Neural progenitor cell (in vitro differentiated cells): Measurements from ENCODE around the gene TAAR6. TPM values are rescaled to one million over a fixed set of nuclear protein-coding genes. Genes with fewer than 3 reads are reported as not detected.

ENCODE experiments used
- DNase-seq: peaks from one replicate; pipeline ENCODE4 v3.0.0-alpha.2; 2016; ENCODE audit warnings: low spot score
- H2AFZ ChIP-seq: fragments of 200-600 bp; sonication (generic); replicated peaks from 2 replicates; pipeline ENCODE4 v1.6.1; 2016; ENCODE audit warnings: antibody characterized with exemption
- H3F3A ChIP-seq: fragments of 200-600 bp; sonication (generic); 2 replicates; pipeline ENCODE4 v1.6.1; 2016; ENCODE audit warnings: antibody characterized with exemption, low read depth
- H3K27ac ChIP-seq: fragments of 200-600 bp; sonication (generic); 2 replicates; pipeline ENCODE4 v1.5.1; 2016; ENCODE audit warnings: mild to moderate bottlenecking
- H3K27me3 ChIP-seq: fragments of 200-600 bp; sonication (generic); 2 replicates; pipeline ENCODE4 v1.6.1; 2016; ENCODE audit warnings: mild to moderate bottlenecking, moderate library complexity
- H3K36me3 ChIP-seq: fragments of 200-600 bp; sonication (generic); 2 replicates; pipeline ENCODE4 v1.5.1; 2016
- H3K4me1 ChIP-seq: fragments of 200-600 bp; sonication (generic); 2 replicates; pipeline ENCODE4 v1.6.1; 2016; ENCODE audit warnings: mixed run types
- H3K4me2 ChIP-seq: fragments of 200-600 bp; sonication (generic); 2 replicates; pipeline ENCODE4 v1.6.1; 2016
- H3K4me3 ChIP-seq: fragments of 200-600 bp; sonication (generic); 2 replicates; pipeline ENCODE4 v1.5.1; 2016
- H3K79me2 ChIP-seq: fragments of 200-600 bp; sonication (generic); 2 replicates; pipeline ENCODE4 v1.6.1; 2016; ENCODE audit warnings: low read depth
- H3K9ac ChIP-seq: fragments of 200-600 bp; sonication (generic); 2 replicates; pipeline ENCODE4 v1.6.1; 2016
- H3K9me3 ChIP-seq: fragments of 200-600 bp; sonication (generic); 2 replicates; pipeline ENCODE4 v1.5.1; 2016; ENCODE audit warnings: low read depth
- H4K20me1 ChIP-seq: fragments of 200-600 bp; sonication (generic); 2 replicates; pipeline ENCODE4 v1.6.1; 2016; ENCODE audit warnings: low read depth
- H3K27ac Mint-ChIP-seq: 3 replicates; pipeline ENCODE4 v1.8.0; 2021; ENCODE audit warnings: mixed read lengths
- H3K27me3 Mint-ChIP-seq: 2 replicates; pipeline ENCODE4 v1.8.0; 2022; ENCODE audit warnings: low read depth, mild to moderate bottlenecking, inconsistent platforms, moderate library complexity, mixed read lengths; ENCODE audit not compliant: insufficient read depth
- H3K36me3 Mint-ChIP-seq: 3 replicates; pipeline ENCODE4 v1.8.0; 2021; ENCODE audit warnings: mixed read lengths
- H3K4me1 Mint-ChIP-seq: 3 replicates; pipeline ENCODE4 v1.8.0; 2021; ENCODE audit warnings: mixed read lengths
- H3K4me3 Mint-ChIP-seq: 3 replicates; pipeline ENCODE4 v1.8.0; 2021; ENCODE audit warnings: mild to moderate bottlenecking, moderate library complexity, mixed read lengths
- H3K9me3 Mint-ChIP-seq: 3 replicates; pipeline ENCODE4 v1.8.0; 2020; ENCODE audit warnings: mixed read lengths
- EZH2 ChIP-seq: fragments of 200-600 bp; sonication (generic); IDR thresholded peaks from 2 replicates; pipeline ENCODE4 v1.6.1; 2017; ENCODE audit warnings: antibody characterized with exemption, mild to moderate bottlenecking, moderate library complexity
- EZH2phosphoT487 ChIP-seq: fragments of 200-600 bp; sonication (generic); IDR thresholded peaks from 2 replicates; pipeline ENCODE4 v1.6.1; 2017; ENCODE audit warnings: antibody characterized with exemption
- total RNA-seq: library from RNA; depleted of rRNA; stranded (reverse); fragments of >200 nt; gene quantifications from 2 replicates; pipeline ENCODE4 v1.2.3, GENCODE V29; 2015; ENCODE audit warnings: low replicate concordance
- TF ChIP-seq, protein P1 (sequence below): fragments of 200-600 bp; sonication (generic); IDR thresholded peaks from 2 replicates; pipeline ENCODE4 v1.5.1; 2017; ENCODE audit warnings: antibody characterized with exemption, mild to moderate bottlenecking

TAAR6 gene
- total RNA-seq, 1 donor from 2014 or later = not detected

DNA sequence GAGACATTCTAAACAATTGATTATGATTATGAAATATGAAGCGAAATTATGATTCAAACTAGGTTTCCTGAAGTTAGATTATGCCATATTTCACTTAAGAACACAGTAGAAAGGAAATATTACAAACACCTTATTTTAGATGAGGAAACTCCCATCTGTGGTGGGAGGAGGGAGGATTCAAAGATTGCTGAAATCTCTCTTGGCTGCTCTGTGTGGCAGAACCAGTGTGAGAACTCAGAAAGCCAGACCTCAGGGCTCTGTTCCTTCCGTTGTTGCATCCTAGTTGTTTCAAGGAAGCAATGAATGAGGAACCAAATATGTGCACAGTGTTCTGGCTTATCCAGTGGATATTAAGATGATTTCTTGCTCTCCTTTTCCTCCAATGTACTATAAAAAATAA is 17.3 kb downstream of the TAAR6 start:
- DNase-seq = no peak
- no peaks in the 10 kb centered on the region for H3F3A ChIP-seq
- no peak for TF ChIP-seq EZH2phosphoT487
- TF ChIP-seq EZH2 = no peak
- TF ChIP-seq, protein P1, sequence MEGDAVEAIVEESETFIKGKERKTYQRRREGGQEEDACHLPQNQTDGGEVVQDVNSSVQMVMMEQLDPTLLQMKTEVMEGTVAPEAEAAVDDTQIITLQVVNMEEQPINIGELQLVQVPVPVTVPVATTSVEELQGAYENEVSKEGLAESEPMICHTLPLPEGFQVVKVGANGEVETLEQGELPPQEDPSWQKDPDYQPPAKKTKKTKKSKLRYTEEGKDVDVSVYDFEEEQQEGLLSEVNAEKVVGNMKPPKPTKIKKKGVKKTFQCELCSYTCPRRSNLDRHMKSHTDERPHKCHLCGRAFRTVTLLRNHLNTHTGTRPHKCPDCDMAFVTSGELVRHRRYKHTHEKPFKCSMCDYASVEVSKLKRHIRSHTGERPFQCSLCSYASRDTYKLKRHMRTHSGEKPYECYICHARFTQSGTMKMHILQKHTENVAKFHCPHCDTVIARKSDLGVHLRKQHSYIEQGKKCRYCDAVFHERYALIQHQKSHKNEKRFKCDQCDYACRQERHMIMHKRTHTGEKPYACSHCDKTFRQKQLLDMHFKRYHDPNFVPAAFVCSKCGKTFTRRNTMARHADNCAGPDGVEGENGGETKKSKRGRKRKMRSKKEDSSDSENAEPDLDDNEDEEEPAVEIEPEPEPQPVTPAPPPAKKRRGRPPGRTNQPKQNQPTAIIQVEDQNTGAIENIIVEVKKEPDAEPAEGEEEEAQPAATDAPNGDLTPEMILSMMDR = no peak
- no peak overlapping the region for H3K27ac ChIP-seq
- Mint-ChIP-seq H3K36me3 (no peaks in the 10 kb centered on the region), H3K27ac (no peak overlapping the region), H3K4me1 (no peaks in the 10 kb centered on the region), H3K9me3 (no peaks in the 10 kb centered on the region), H3K4me3 (no peak overlapping the region), H3K27me3 (no peaks in the 10 kb centered on the region)
- no peaks in the 10 kb centered on the region for H3K4me1 ChIP-seq
- H3K9me3 ChIP-seq = no peaks in the 10 kb centered on the region
- no peak overlapping the region for H2AFZ ChIP-seq
- H3K27me3 ChIP-seq = no peaks in the 10 kb centered on the region
- no peaks in the 10 kb centered on the region for H4K20me1 ChIP-seq
- H3K36me3 ChIP-seq = no peaks in the 10 kb centered on the region
- no peak overlapping the region for H3K4me3 ChIP-seq
- H3K9ac ChIP-seq = no peak overlapping the region
- H3K4me2 ChIP-seq = no peak overlapping the region
- no peaks in the 10 kb centered on the region for H3K79me2 ChIP-seq

DNA sequence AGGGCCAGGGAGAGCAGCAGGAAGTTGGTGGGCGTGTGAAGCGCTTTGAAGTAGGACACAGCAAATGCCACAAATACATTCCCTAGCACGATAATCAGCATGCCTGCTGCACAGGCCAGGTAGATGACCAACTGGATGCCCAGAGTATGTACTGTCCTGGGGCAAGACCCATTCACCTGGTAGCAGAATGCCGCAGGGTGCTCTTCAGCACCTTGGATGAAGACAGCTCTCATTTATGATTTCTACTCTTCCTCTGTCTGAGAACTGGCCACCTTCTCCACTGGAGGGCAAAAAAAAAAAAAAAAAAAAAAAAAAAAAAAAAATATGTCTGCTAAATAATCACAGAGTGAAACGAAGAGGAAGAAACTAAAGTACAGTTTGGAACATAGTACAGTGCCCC is 19.3 kb downstream of the TAAR6 start, which contains the start of gene TAAR5:
TAAR5 (minus strand) TSS at position 288 of the 400 bp plus-strand sequence; CDS start at position 233, 55 bp downstream.
- Mint-ChIP-seq H3K4me3 (no peak within 1 kb of the TSS), H3K9me3 (no peaks in the 10 kb centered on the region)
- no peaks in the 10 kb centered on the region for H3K79me2 ChIP-seq

DNA sequence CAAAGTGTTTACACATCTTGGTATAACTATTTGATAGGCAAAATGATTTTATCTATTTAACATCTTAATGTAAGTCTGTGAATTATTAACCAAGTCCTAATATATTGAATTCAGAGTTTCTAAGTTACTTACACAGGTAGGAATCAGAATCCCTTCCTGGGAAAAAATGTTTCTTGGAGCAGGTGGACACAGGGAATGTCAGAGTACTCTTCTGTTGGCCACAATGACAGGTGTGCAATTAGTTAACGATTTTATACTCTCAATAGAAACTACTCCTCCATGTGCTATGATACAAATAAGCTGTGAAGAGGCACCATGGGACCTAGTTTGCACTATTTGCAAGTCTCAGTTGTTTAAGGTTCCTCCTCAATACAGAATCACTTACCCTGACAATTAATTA is 20.2 kb downstream of the TAAR6 start:
- Histone ChIP-seq H3K36me3 (no peaks in the 10 kb centered on the region), H3K79me2 (no peaks in the 10 kb centered on the region), H4K20me1 (no peaks in the 10 kb centered on the region), H3K27me3 (no peaks in the 10 kb centered on the region), H3K4me3 (no peak overlapping the region), H3K27ac (no peak overlapping the region), H3K4me1 (no peaks in the 10 kb centered on the region), H3K4me2 (no peak overlapping the region), H3K9ac (no peak overlapping the region), H2AFZ (no peak overlapping the region), H3K9me3 (no peaks in the 10 kb centered on the region), H3F3A (no peaks in the 10 kb centered on the region)
- TF ChIP-seq EZH2 (no peak), EZH2phosphoT487 (no peak)
- TF ChIP-seq, protein P1 = no peak
- no peak for DNase-seq
- Mint-ChIP-seq H3K36me3 (no peaks in the 10 kb centered on the region), H3K4me3 (no peak overlapping the region), H3K9me3 (no peaks in the 10 kb centered on the region), H3K4me1 (no peaks in the 10 kb centered on the region), H3K27me3 (no peaks in the 10 kb centered on the region), H3K27ac (no peak overlapping the region)

More for the DNA sequence above, 19.3 kb downstream of the TAAR6 start, which contains the start of gene TAAR5:
- no peak within 1 kb of the TSS for H3K27ac ChIP-seq
- no peak within 1 kb of the TSS for H3K4me3 ChIP-seq
- TF ChIP-seq, protein P1 = no peak
- TF ChIP-seq EZH2 (no peak), EZH2phosphoT487 (no peak)
- DNase-seq = no peak
- no peaks in the 10 kb centered on the region for H3K4me1 Mint-ChIP-seq
- no peak within 1 kb of the TSS for H2AFZ ChIP-seq
- H3F3A ChIP-seq = no peaks in the 10 kb centered on the region
- no peak within 1 kb of the TSS for H3K27ac Mint-ChIP-seq
- no peaks in the 10 kb centered on the region for H3K27me3 Mint-ChIP-seq
- no peaks in the 10 kb centered on the region for H3K27me3 ChIP-seq
- H3K9ac ChIP-seq = no peak within 1 kb of the TSS
- no peaks in the 10 kb centered on the region for H4K20me1 ChIP-seq
- H3K9me3 ChIP-seq = no peaks in the 10 kb centered on the region
- H3K4me1 ChIP-seq = no peaks in the 10 kb centered on the region
- no peaks in the 10 kb centered on the region for H3K36me3 ChIP-seq
- H3K4me2 ChIP-seq = no peak within 1 kb of the TSS
- H3K36me3 Mint-ChIP-seq = no peaks in the 10 kb centered on the region
